NCI-H226 (cell line): ENCODE results near the gene MEF2D.
A peak's percentile ranks its signal among the peaks of the same experiment; 100 is the strongest.

Source experiments
- DNase-seq: peaks from one replicate; pipeline ENCODE4 v3.0.0-alpha.2; 2015

Gene MEF2D

GRCh38 chr1:156486421-156487344 lies 13.9 kb downstream of the MEF2D start:
- no peak for DNase-seq

- DNase-seq = no peak
These were observed 14.6 kb downstream of the MEF2D start for GRCh38 chr1:156485984-156486383.

- no peak for DNase-seq
These were observed 16.0 kb downstream of the MEF2D start for GRCh38 chr1:156484480-156485058.

GRCh38 chr1:156483397-156483796 lies 17.2 kb downstream of the MEF2D start:
- no peak for DNase-seq

- no peak for DNase-seq
These were observed 18.3 kb downstream of the MEF2D start for GRCh38 chr1:156482276-156482675.

GRCh38 chr1:156481527-156481926 lies 19.0 kb downstream of the MEF2D start:
- DNase-seq = no peak

- DNase-seq = no peak
These were observed 20.0 kb downstream of the MEF2D start for GRCh38 chr1:156480411-156481192.

- no peak for DNase-seq
These were observed 20.6 kb downstream of the MEF2D start for GRCh38 chr1:156480016-156480370.

- no peak for DNase-seq
These were observed 21.2 kb downstream of the MEF2D start for GRCh38 chr1:156479093-156480015.

- DNase-seq = no peak
These were observed 22.3 kb downstream of the MEF2D start for GRCh38 chr1:156478250-156478627.

GRCh38 chr1:156477526-156478249 lies 22.9 kb downstream of the MEF2D start:
- no peak for DNase-seq

GRCh38 chr1:156476501-156477298 lies 23.9 kb downstream of the MEF2D start:
- DNase-seq = peak; percentile 72

GRCh38 chr1:156475568-156476500 lies 24.7 kb downstream of the MEF2D start:
- DNase-seq = no peak

GRCh38 chr1:156474966-156475365 lies 25.6 kb downstream of the MEF2D start:
- no peak for DNase-seq

- no peak for DNase-seq
These were observed 28.8 kb downstream of the MEF2D start for GRCh38 chr1:156471496-156472490.

- DNase-seq = no peak
These were observed 30.1 kb downstream of the MEF2D start for GRCh38 chr1:156470473-156470872.

GRCh38 chr1:156468693-156469345 lies 31.8 kb downstream of the MEF2D start:
- DNase-seq = no peak

- no peak for DNase-seq
These were observed 32.7 kb downstream of the MEF2D start for GRCh38 chr1:156467906-156468305.
